ENCODE measurements around the gene BIRC3.
A peak's percentile ranks its signal among the peaks of the same experiment; 100 is the strongest.
"Not testable (repeated sequence)": the region's sequence is repeated elsewhere in the genome, so short reads cannot be mapped to it uniquely, and the experiment has no call there.

BIRC3 gene

DNA sequence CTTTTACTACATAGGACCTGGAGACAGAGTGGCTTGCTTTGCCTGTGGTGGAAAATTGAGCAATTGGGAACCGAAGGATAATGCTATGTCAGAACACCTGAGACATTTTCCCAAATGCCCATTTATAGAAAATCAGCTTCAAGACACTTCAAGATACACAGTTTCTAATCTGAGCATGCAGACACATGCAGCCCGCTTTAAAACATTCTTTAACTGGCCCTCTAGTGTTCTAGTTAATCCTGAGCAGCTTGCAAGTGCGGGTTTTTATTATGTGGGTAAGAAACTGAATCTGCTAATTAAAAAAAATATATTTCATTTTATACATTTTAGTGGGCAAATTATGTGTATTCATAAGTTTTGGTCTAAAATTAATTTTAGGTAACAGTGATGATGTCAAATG lies 7.8 kb downstream of the BIRC3 start:
- DNase-seq (ENCODE audit: low read depth): no peak

DNA sequence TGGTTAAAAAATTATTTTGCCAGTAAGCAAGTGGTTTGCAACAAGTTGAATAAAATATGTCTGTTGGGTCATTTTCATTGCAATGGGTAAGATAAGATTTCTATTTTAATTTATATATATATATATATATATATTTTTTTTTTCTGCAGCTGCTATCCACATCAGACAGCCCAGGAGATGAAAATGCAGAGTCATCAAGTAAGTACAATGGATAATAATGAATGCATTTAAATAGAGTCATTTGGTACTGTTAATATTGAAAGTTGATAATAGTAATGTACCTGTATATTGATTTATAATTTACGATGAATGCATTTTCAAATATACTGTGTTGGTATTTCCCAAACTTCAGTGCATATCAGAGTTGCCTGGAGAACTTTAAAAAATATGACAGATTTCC lies 11.5 kb downstream of the BIRC3 start:
- no peak for DNase-seq (ENCODE audit: low read depth)

DNA sequence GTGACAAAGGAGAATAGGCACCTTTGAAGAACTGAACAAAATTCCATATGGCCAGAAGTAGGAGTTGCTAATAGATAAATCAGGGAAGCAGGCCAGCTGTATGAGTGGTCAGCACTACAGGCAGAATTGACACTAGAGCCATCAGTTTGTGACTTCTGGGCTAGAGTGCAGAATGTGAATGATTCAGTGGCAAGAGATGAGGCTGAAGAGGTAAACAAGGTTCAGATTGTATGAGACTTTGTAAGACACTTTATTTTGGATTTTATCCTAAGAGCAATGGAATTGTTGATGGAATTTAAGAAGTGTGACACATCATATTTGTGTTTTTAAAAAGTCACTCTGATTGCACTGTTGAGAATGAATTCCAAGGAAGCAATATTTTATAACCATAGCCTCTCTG lies 12.9 kb downstream of the BIRC3 start:
- DNase-seq (ENCODE audit: low read depth): no peak

DNA sequence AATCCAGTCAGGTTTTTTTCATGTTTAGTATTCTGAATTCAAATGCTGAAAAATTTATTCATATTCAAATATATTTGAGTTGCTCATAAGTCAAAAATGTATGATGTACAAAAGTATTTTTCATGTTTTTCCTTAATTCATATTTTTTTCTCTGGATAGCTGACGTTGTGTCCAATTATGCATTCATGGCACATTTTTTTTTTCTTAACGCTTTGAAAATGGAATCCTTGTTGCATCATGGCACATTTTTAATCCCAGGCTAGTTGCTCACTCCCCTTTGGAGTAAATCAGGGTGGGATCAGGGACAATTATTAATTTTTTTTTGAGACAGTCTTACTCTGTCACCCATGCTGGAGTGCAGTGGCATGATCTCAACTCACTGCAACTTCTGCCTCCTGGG lies 14.1 kb downstream of the BIRC3 start:
- DNase-seq (ENCODE audit: low read depth): no peak

DNA sequence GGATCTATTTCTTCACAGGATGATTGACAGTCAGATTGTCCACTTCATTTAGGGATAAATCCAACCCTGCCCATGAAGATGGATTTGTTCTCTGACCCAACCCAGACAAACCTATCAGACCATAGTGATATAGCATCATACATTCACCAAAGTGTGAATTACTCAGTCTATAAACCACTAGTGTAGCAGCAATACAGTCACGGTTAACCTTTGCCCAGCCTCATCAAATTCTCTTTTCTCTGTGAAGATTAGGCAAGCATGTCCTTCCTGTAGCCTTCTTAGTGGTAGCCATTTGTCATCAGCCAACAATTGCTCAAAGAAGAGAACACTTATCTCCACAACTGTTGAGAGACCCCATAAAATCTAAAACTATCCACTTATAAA lies 15.3 kb downstream of the BIRC3 start:
- DNase-seq (ENCODE audit: low read depth): no peak

DNA sequence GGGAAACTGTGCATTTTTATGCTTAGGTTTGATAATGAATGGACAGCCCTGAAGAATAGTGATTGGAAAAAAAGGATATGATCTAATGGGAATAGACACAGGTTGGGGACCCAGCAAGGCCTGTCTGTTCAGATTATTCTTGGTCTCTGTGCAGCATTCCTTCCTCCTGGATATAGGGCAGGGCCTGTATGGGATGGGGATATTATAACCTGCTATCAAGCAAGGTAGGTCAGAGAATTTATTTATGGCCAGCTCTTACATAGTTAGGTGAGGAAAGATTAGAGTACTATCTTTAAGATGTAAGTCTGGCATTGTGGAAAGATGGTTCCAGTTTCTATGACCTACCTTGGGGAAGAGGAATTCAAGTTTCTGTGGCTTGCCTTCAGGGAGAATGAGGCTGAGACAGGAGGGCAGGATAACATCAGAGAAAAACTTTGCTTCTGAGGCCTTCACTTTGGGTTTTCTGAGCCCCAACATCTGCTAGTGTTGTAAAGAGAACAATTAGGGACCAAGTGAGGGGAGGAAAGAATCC lies 21.3 kb downstream of the BIRC3 start:
- DNase-seq (ENCODE audit: low read depth): no peak

DNA sequence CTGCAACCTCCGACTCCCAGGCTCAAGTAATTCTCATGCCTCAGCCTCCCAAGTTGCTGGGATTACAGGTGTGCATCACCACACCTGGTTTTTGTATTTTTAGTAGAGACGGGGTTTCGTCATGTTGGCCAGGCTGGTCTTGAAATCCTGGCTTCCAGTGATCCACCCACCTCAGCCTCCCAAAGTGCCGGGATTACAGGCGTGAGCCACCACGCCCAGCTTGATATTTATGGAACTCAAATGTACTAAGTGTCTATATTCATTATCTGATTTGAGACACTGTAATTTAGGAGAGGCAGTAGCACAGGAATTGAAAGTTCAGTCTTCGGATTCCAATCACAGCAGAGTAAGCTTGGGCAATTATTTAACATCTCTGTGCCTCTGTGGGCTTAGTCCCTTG lies 24.0 kb downstream of the BIRC3 start:
- not testable (repeated sequence) for DNase-seq (ENCODE audit: low read depth)

DNA sequence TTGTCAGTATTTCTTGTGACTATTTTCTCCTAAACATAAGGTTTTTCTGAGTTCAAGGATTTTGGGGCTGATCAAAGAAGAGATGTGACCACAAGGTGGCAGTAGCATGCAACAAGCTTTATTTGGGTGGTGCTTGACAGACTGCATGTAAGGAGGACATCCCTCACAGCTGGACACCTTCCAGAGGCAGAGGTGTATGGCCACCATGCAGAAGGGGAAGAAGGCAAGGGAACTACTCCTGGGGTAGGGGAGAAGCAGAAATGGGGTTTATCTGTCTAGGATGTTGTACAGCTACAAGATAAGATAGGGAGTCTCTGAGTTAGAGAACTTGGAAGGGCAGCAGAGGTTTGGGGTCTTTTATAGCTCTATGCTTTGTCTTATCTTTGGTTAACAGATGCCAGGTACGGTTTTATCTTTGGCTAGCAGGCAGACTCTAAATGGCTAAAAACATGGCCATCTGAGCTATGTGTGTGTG lies 24.6 kb downstream of the BIRC3 start:
- no peak for DNase-seq (ENCODE audit: low read depth)

DNA sequence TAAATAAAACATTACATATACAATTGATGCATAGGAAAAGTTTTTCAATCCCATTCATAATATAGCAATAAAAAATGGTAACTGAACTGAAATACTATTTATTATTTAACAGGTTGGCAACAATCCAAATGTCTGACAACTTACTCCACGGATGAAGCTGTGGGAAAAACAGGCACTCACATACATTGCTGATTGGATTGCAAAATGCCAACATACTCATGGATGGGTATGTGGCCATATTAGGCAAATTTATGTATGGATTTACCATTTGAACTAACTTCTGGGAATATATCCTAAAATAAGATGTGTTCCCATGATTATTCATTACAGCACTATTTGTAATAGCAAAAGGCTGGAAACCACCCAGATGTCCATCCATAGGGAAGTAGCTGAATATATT lies 26.5 kb downstream of the BIRC3 start:
- no peak for DNase-seq (ENCODE audit: low read depth)

DNA sequence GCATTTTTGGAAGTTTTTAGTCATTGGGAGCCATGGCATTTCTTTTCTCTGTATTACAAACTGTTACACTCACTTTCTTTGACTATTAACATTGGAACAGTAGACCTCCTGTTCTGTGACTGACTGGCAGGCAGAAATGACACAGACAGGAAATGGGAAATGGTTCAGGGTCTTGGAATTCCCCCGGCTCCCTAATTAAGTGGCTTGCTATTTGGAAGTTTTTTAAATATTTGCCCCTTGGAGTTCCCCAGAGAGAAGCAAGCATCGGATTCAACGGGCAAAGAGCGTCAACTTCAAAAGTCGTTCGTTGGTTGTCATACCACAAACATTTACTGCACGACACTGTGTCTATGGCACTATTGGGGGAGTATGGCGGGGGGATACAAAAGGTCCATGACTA lies 28.6 kb downstream of the BIRC3 start:
- no peak for DNase-seq (ENCODE audit: low read depth)

DNA sequence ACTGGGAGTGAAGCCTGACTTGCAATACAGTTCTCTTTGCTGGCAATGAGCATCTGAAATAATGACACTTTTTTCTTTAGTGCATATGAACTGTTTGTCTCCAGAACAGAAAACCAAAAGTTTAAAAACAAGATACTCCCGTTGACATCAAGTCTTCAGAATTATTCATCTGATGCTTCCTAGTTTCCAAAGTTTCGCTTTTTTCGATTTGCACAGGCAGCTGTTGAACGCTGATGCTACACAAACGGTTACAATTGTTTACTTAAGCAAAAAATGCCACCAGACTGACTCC lies 29.1 kb downstream of the BIRC3 start:
- DNase-seq (ENCODE audit: low read depth): no peak

DNA sequence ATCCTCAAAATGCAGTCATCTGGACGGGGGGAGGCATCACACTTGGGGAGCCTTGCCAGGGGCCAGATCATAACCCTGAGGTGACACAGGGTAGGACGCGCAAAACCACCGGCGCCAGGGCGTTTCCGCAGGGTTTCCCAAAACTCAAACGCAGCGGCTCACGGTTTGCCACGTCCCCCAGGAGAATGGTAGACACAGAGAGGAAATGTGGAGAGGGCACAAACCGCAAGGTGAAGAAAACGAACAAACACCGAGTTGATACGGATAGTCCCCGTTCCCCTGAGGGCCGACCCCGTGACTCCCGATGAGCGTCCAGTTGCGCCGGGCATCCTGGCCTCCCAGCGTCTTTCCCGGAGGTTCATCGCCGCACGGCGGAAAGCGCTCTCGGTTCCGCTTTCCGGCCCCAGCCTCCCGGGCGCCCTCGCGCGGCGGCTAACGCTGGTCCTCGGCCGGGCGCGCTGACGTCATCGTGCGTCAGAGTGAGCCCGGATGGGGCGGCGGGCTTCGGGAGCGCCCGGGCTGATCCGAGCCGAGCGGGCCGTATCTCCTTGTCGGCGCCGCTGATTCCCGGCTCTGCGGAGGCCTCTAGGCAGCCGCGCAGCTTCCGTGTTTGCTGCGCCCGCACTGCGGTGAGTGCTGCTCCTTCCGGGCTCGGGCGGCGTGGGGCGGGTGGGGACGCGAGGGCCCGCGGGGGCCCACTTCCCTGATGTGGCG lies 29.6 kb downstream of the BIRC3 start, which contains the start of gene BIRC2:
BIRC2 (plus strand) TSS at position 467 of the 714 bp plus-strand sequence. CDS start 2,641 bp downstream, outside the sequence.
- peak; percentile 88 for DNase-seq (ENCODE audit: low read depth)

DNA sequence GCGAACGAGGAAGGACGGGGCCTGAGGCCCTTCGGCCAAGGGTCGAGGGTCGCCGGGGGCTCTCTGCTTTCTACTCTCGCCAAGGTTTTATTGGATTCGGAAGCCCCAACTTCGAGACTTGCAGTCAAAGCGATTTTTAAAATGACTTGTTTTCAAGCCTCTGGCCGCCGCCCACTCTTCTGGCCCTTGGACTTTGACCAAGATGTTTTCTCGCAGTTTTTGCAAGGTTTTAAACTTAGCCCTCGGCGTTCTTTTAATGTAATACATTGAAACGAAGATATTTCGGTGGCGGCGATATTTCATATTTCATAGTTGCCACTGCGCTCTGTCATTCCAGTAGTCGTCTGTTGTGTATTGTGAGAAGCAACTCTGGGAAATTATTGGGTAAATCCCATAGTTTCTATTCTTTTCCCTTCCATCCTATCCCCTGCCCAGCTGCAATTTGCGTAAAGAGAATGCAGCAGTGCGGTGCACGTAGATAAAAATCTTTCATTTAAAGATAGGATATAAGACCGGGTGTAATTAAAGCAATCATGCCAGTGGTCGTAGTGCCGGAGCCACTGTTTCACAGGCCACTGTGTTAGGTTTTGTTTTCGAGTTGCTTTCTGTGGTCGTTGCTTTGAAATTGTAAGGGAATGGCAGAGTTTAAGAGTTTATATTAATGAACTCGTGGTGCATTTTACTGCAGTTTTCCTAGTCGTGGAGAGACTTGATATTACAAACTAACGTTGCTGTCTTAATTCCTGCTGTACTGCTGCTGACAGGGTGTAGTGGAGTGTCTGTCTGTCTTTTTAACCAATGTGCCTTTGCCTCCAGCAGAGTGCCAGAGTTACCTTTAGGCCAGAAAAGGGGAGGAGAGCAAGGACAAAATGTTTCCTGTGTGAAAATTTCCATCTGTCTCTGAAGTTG lies 30.4 kb downstream of the BIRC3 start:
- DNase-seq (ENCODE audit: low read depth): no peak

DNA sequence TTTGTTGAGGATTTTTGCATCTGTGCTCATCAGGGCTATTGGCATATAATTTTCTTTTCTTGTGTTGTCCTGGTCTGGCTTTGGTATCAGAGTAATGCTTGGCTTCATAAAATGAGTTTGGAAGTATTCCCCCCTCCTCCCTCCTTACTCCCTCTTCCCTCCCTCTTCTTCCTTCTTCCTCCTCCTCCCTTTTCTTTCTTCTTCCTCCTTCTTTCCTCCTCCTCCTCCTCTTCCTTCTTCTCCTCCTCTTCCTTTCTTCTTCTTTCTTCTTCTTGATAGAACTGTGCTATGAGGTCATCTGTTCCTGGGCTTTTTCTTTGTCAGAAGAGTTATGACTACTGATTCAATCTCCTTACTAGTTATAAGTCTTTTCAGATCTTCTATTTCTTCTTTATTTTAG lies 39.8 kb downstream of the BIRC3 start:
- DNase-seq (ENCODE audit: low read depth): no peak

DNA sequence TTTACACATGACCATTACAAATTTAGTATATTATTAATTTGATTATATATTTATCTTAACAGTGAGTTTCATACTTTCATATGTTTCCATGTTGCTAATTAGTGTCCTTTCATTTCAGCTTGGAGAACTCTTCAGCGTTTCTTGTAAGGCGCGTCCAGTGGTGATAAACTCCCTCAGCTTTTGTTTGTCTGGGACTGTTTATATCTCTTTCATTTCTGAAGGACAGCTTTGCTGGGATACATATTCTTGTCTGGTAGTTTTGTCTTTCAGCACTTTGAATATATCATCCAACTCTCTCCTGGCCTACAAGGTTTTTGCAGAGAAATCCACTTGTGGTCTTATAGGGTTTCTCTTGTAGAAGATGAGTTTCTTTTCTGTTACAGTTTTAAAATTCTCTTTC lies 42.1 kb downstream of the BIRC3 start:
- DNase-seq (ENCODE audit: low read depth): no peak

DNA sequence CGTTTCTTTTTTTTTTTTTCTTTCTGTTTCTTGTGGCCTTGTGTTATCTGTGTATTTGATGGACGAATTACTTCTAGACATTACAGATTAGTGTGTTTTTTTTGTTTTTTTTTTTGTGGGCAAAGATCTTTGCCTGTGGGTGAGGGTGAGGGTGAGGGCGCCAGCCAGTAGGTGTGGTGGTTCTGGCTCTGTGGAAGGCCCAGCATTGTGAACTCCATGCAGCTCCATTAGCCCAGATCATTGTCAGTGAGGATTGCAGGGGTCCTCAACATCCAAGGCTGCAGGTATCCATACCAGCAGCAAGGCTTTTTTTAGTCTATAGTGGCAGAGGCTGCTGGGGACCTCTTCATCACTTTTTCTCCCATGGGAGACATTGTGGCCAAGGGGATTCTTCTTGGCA lies 43.4 kb downstream of the BIRC3 start:
- DNase-seq (ENCODE audit: low read depth): no peak

DNA sequence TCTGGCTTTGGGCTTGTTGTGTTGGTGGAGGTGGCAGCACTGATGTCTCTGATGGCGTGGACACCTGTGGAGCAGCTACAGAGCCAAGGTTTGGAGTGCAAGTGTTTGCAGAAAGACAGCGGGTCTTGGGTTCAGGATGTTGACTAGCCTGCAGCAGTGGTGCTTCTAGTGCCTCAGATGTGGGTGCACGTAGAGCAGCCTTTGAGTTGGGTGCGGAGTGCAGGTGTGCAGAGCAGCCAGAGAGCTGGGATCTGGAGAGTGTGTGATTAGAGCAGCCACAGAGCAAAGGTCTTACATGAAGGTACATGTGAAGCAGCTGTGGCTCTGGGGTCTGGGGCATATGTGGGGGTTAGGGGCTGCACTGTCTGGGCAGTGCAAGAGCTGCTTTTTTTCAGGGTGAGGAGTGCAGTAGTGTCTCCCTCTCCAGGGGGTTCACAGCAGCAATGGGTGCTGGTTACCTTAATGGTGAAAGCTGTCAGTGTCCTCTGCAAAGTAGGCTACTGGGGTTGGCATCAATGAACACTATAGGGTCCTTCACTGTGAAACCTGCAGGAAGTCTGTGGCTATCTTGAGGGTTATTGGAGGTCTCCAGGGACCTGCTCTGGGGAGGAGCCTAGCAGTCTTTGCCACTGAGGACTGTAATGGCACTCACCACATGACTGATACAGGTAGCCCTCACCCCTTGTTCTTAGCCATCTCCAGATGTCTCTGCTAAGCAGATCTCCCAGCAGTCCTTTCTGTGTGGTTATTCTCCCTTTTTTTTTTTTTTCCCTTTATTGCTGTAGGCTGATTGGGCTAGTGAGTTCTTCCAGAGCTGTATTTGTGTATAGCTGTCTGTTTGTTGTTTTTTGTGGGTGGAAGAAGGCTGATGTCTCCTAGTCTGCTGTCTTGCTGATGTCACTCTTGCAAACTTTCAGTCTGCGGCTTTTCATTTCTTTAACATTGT lies 44.1 kb downstream of the BIRC3 start:
- no peak for DNase-seq (ENCODE audit: low read depth)

DNA sequence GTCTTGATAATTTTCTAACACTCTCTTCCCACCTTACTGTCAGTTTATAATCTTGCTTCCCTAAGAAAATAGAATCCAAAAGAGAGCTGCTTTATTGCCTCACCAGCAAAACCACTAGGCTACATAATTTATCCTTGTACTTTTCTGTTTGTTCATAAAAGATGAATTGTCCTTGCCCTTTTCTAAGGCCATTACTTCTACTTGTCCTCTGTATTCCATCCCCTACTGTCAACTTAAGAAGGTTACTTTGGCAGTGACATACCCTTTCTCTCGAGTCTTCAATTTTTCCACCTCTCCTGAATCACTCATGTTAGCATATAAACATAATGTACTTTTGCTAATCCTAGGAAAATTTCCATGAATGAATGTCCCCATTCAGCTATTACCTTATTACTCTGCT lies 47.7 kb downstream of the BIRC3 start:
- DNase-seq (ENCODE audit: low read depth): no peak

DNA sequence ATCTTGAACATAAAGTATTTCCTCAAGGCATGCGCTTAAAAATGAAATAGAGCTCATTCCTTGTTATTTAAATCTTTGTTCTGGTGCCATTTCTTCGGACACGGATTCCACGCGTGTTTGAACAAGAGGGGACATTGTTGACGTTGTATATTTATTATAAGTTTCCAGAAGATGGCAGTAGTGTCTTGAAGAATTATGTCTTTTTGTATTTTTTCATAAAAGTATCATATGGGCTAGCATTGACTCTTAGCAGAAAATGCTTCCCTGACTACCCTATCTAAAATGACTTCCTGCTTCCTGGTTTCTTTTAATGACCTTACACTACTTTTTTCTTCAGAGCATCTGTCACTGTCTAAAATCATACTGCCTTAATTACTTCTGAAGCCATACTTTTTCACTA lies 50.1 kb downstream of the BIRC3 start:
- no peak for DNase-seq (ENCODE audit: low read depth)

DNA sequence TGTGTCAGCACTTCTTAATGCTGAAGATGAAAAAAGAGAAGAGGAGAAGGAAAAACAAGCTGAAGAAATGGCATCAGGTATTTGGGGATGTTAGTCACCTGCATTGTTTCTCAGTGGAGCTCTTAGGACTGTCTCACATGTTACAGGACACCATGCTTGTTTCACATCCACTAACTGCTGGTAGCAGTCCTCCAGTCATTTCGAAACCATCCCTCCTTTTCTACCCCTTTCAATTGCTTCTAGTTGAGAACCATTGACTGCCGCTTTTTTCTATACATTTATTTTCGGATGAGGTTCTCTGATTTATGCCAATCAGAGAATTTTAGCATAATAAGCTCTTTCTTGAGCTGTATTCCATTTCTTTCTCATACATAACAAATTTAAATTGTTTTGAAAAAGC lies 51.2 kb downstream of the BIRC3 start:
- DNase-seq (ENCODE audit: low read depth): no peak

DNA sequence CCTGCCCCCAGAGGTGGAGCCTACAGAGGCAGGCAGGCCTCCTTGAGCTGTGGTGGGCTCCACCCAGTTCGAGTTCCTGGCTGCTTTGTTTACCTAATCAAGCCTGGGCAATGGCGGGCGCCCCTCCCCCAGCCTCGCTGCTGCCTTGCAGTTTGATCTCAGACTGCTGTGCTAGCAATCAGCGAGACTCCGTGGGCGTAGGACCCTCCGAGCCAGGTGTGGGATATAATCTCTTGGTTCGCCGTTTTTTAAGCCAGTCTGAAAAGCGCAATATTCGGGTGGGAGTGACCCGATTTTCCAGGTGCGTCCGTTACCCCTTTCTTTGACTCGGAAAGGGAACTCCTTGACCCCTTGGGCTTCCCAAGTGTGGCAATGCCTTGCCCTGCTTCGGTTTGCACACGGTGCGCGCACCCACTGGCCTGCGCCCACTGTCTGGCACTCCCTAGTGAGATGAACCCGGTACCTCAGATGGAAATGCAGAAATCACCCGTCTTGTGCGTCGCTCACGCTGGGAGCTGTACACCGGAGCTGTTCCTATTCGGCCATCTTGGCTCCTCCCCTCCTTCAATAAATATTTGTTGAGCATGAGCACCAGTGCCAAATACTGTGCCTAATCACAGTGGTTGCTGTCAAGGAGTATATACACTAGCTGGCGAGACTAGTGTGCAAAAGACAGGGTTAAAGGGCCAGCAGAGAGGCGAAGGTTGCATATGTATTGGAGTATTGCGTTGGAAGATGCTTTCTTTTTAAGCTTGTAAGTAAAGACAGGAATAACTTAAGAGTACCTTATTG lies 57.5 kb downstream of the BIRC3 start:
- not testable (repeated sequence) for DNase-seq (ENCODE audit: low read depth)
